HG02642 (cell line): ENCODE measurements around the gene CNOT6L.

Experiments
- ATAC-seq: cut with Tn5 transposase; IDR thresholded peaks from one replicate; pipeline ENCODE4 v1.9.1; 2021; ENCODE audit warnings: mild to moderate bottlenecking; ENCODE audit not compliant: unreplicated experiment, poor library complexity

CNOT6L gene

GRCh38 chr4:77715414-77716290 lies 103.5 kb downstream of the CNOT6L start:
- no peak for ATAC-seq

GRCh38 chr4:77714514-77714913 lies 104.7 kb downstream of the CNOT6L start:
- no peak for ATAC-seq

- ATAC-seq: no peak
Observed at GRCh38 chr4:77713884-77714283, 105.3 kb downstream of the CNOT6L start.

- no peak for ATAC-seq
Observed at GRCh38 chr4:77712675-77713074, 106.5 kb downstream of the CNOT6L start.

- no peak for ATAC-seq
Observed at GRCh38 chr4:77711469-77711868, 107.7 kb downstream of the CNOT6L start.

GRCh38 chr4:77710684-77711083 lies 108.5 kb downstream of the CNOT6L start:
- no peak for ATAC-seq

GRCh38 chr4:77710059-77710458 lies 109.1 kb downstream of the CNOT6L start:
- ATAC-seq: no peak

GRCh38 chr4:77706717-77707116 lies 112.5 kb downstream of the CNOT6L start:
- ATAC-seq: no peak

GRCh38 chr4:77703666-77704065 lies 115.5 kb downstream of the CNOT6L start:
- no peak for ATAC-seq

GRCh38 chr4:77701121-77701520 lies 118.0 kb downstream of the CNOT6L start:
- ATAC-seq: no peak

- no peak for ATAC-seq
Observed at GRCh38 chr4:77699731-77700210, 119.4 kb downstream of the CNOT6L start.

GRCh38 chr4:77697860-77698590 lies 121.1 kb downstream of the CNOT6L start:
- ATAC-seq: no peak

GRCh38 chr4:77695774-77696173 lies 123.4 kb downstream of the CNOT6L start:
- ATAC-seq: no peak

- ATAC-seq: no peak
Observed at GRCh38 chr4:77692847-77693432, 126.2 kb downstream of the CNOT6L start.

GRCh38 chr4:77681792-77682191 lies 137.4 kb downstream of the CNOT6L start:
- ATAC-seq: no peak

- no peak for ATAC-seq
Observed at GRCh38 chr4:77676842-77677241, 142.3 kb downstream of the CNOT6L start.

- no peak for ATAC-seq
Observed at GRCh38 chr4:77671051-77671450, 148.1 kb downstream of the CNOT6L start.

GRCh38 chr4:77669946-77670590 lies 149.1 kb downstream of the CNOT6L start:
- ATAC-seq: no peak

GRCh38 chr4:77665381-77666069 lies 153.6 kb downstream of the CNOT6L start:
- no peak for ATAC-seq
